Measurements from ENCODE around the gene PTPRN2. TPM values are rescaled to one million over a fixed set of nuclear protein-coding genes. Genes with fewer than 3 reads are reported as not detected.

PTPRN2 gene
- total and polyA plus RNA-seq, 2 donors (not counting 3 experiments of a cell fraction or from before 2014, with no cell fraction given): 0.62 to 0.88 TPM

GRCh38 chr7:158453663-158454062 lies 134.0 kb downstream of the PTPRN2 start:
- Histone ChIP-seq H3K79me2 (ENCODE audit: control insufficient read depth, insufficient read depth, low read length) (no peaks in the 10 kb centered on the region), H3K4me2 (ENCODE audit: insufficient read depth, low read length) (no peak overlapping the region), H4K20me1 (replicated peaks; ENCODE audit: control insufficient read depth, extremely low read depth, insufficient read depth, low read length) (no peaks in the 10 kb centered on the region), H3K4me3 (replicated peaks in 1 of 3; ENCODE audit: insufficient read depth in 1 of 3, low read depth in 1 of 3, low read length in 3 of 3) (no peak overlapping the region), H3K27ac (ENCODE audit: insufficient read depth, low read depth, low read length) (no peak overlapping the region), H3K9me1 (replicated peaks; ENCODE audit: control insufficient read depth, extremely low read depth, insufficient read depth, low read length) (no peaks in the 10 kb centered on the region), H2AFZ (ENCODE audit: low read depth, low read length) (no peak overlapping the region), H3K36me3 (ENCODE audit: control insufficient read depth in 2 of 2, extremely low read depth in 1 of 2, insufficient read depth in 2 of 2, low read length in 2 of 2) (no peaks in the 10 kb centered on the region), H3K9me3 (replicated peaks; ENCODE audit: control insufficient read depth, insufficient read depth, low read length) (peaks cover 4% of the 10 kb centered on the region), H3K9ac (replicated peaks; ENCODE audit: extremely low read depth, insufficient read depth, low read length) (no peak overlapping the region), H3K27me3 (ENCODE audit: control insufficient read depth in 2 of 2, insufficient read depth in 2 of 2, low read length in 2 of 2) (no peaks in the 10 kb centered on the region), H3K4me1 (ENCODE audit: control insufficient read depth, extremely low read depth, insufficient read depth, low read length) (no peaks in the 10 kb centered on the region)
- TF ChIP-seq FOS (IDR thresholded peaks at IDR 0.05; ENCODE audit: borderline replicate concordance, insufficient read depth, low read length) (no peak), JUN (IDR thresholded peaks at IDR 0.05; ENCODE audit: borderline replicate concordance, insufficient read depth, insufficient read length, low read depth) (no peak), CTCF (IDR thresholded peaks at IDR 0.05; ENCODE audit: extremely low read depth in 1 of 2, insufficient read depth in 1 of 2, low read depth in 1 of 2, low read length in 2 of 2) (no peak), EZH2 (IDR thresholded peaks at IDR 0.05; ENCODE audit: borderline replicate concordance, low read depth, low read length, severe bottlenecking) (no peak)
- intact Hi-C loops (cut with micrococcal nuclease): no loop called here
- DNase-seq (ENCODE audit: low read depth, low spot score): no peak
- FAIRE-seq: no peak
- CTCF ChIA-PET: no interaction called here
- no TSS peak for BruUV-seq (replicated peaks)
- POLR2A ChIA-PET: no interaction called here
- dilution Hi-C loops (cut with MboI; ENCODE audit: extremely low pct_ligation_motif_present, low sequenced_read_pairs): no loop called here

- POLR2A ChIA-PET: no interaction called here
- H3K9me3 ChIP-seq (replicated peaks; ENCODE audit: control insufficient read depth, insufficient read depth, low read length): peaks cover 7% of the 10 kb centered on the region
- FAIRE-seq: no peak
Measured at GRCh38 chr7:158452331-158452730, 135.3 kb downstream of the PTPRN2 start.

More at GRCh38 chr7:158452331-158452730, 135.3 kb downstream of the PTPRN2 start:
- TF ChIP-seq JUN (IDR thresholded peaks at IDR 0.05; ENCODE audit: borderline replicate concordance, insufficient read depth, insufficient read length, low read depth) (no peak), POLR2AphosphoS5 (IDR thresholded peaks at IDR 0.05; ENCODE audit: insufficient read depth, low read depth, low read length) (no peak), CTCF (IDR thresholded peaks at IDR 0.05; ENCODE audit: extremely low read depth in 1 of 2, insufficient read depth in 1 of 2, low read depth in 1 of 2, low read length in 2 of 2) (no peak), POLR2A (IDR thresholded peaks at IDR 0.05; ENCODE audit: low read depth, low read length) (no peak), FOS (IDR thresholded peaks at IDR 0.05; ENCODE audit: borderline replicate concordance, insufficient read depth, low read length) (no peak), EZH2 (IDR thresholded peaks at IDR 0.05; ENCODE audit: borderline replicate concordance, low read depth, low read length, severe bottlenecking) (no peak), MYC (IDR thresholded peaks at IDR 0.05; ENCODE audit: low read depth, low read length) (no peak), MAX (IDR thresholded peaks at IDR 0.05; ENCODE audit: insufficient read depth, insufficient read length) (no peak), GATA2 (IDR thresholded peaks at IDR 0.05; ENCODE audit: insufficient read depth, insufficient read length, low read depth, low read length) (no peak)
- no peaks in the 10 kb centered on the region for H3K9me1 ChIP-seq (replicated peaks; ENCODE audit: control insufficient read depth, extremely low read depth, insufficient read depth, low read length)
- intact Hi-C loops (cut with micrococcal nuclease): no loop called here
- H3K9ac ChIP-seq (replicated peaks; ENCODE audit: extremely low read depth, insufficient read depth, low read length): no peak overlapping the region
- H3K4me1 ChIP-seq (ENCODE audit: control insufficient read depth, extremely low read depth, insufficient read depth, low read length): no peaks in the 10 kb centered on the region
- no TSS peak for BruUV-seq (replicated peaks)
- H2AFZ ChIP-seq (ENCODE audit: low read depth, low read length): no peak overlapping the region
- CTCF ChIA-PET: no interaction called here
- no peaks in the 10 kb centered on the region for H3K36me3 ChIP-seq (ENCODE audit: control insufficient read depth in 2 of 2, extremely low read depth in 1 of 2, insufficient read depth in 2 of 2, low read length in 2 of 2)
- no peaks in the 10 kb centered on the region for H3K27me3 ChIP-seq (ENCODE audit: control insufficient read depth in 2 of 2, insufficient read depth in 2 of 2, low read length in 2 of 2)
- no peaks in the 10 kb centered on the region for H4K20me1 ChIP-seq (replicated peaks; ENCODE audit: control insufficient read depth, extremely low read depth, insufficient read depth, low read length)
- no peak overlapping the region for H3K4me3 ChIP-seq (replicated peaks in 1 of 3; ENCODE audit: insufficient read depth in 1 of 3, low read depth in 1 of 3, low read length in 3 of 3)
- no peak overlapping the region for H3K27ac ChIP-seq (ENCODE audit: insufficient read depth, low read depth, low read length)
- no peak overlapping the region for H3K4me2 ChIP-seq (ENCODE audit: insufficient read depth, low read length)
- DNase-seq (ENCODE audit: low read depth, low spot score): no peak
- dilution Hi-C loops (cut with MboI; ENCODE audit: extremely low pct_ligation_motif_present, low sequenced_read_pairs): no loop called here
- H3K79me2 ChIP-seq (ENCODE audit: control insufficient read depth, insufficient read depth, low read length): no peaks in the 10 kb centered on the region

Data from endothelial cell of umbilical vein (primary cell).